Keratinocyte (primary cell): ENCODE results near the gene PARD3B. TPM values are rescaled to one million over a fixed set of nuclear protein-coding genes. Genes with fewer than 3 reads are reported as not detected.
A peak's percentile ranks its signal among the peaks of the same experiment; 100 is the strongest.

Source experiments
- DNase-seq: peaks from one replicate; pipeline ENCODE4 v3.0.0-alpha.2; 2011; ENCODE audit warnings: low read depth, missing footprints, low spot score
- FAIRE-seq: peaks from 2 replicates; lab custom pipeline; 2011; peaks lifted over from hg19 to GRCh38; lab: Jason Lieb, UNC
- H2AFZ ChIP-seq: 2 replicates; pipeline ENCODE4 v1.6.0; 2012; ENCODE audit warnings: low read length, control low read depth, inconsistent platforms; ENCODE audit not compliant: control insufficient read depth
- H3K27ac ChIP-seq: 2 replicates; pipeline ENCODE4 v1.5.1; 2011; ENCODE audit warnings: low read length; ENCODE audit not compliant: control insufficient read depth, insufficient read depth
- H3K27me3 ChIP-seq: 3 replicates; pipeline ENCODE4 v1.6.0; 2011; ENCODE audit warnings: low read length; ENCODE audit not compliant: control insufficient read depth, insufficient read depth; ENCODE audit errors: extremely low read depth
- H3K36me3 ChIP-seq, 2 experiments: 2 replicates in 1 of 2; 3 replicates in 1 of 2; pipeline ENCODE4 v1.5.1; 2011; ENCODE audit warnings: low read length in 2 of 2, mild to moderate bottlenecking in 1 of 2; ENCODE audit not compliant: control insufficient read depth in 2 of 2, insufficient read depth in 2 of 2; ENCODE audit errors: extremely low read depth in 1 of 2
- H3K4me1 ChIP-seq: 3 replicates; pipeline ENCODE4 v1.5.1; 2011; ENCODE audit warnings: low read length; ENCODE audit not compliant: control insufficient read depth, insufficient read depth; ENCODE audit errors: extremely low read depth
- H3K4me2 ChIP-seq: 3 replicates; pipeline ENCODE4 v1.6.0; 2011; ENCODE audit warnings: low read depth, low read length; ENCODE audit not compliant: control insufficient read depth, insufficient read depth; ENCODE audit errors: extremely low read depth
- H3K4me3 ChIP-seq, 3 experiments: fragments of 200-600 bp in 1 of 3; sonication (generic) in 1 of 3; 2 replicates in 2 of 3; 3 replicates in 1 of 3; pipeline ENCODE4 v1.5.1; 2011 to 2016; ENCODE audit warnings: low read length in 3 of 3, mild to moderate bottlenecking in 3 of 3, control low read depth in 2 of 3, inconsistent platforms in 1 of 3, low read depth in 1 of 3, mixed read lengths in 1 of 3, mixed run types in 1 of 3, moderate library complexity in 1 of 3; ENCODE audit not compliant: control insufficient read depth in 2 of 3, insufficient read depth in 2 of 3; ENCODE audit errors: extremely low read depth in 1 of 3
- H3K79me2 ChIP-seq: 2 replicates; pipeline ENCODE4 v1.6.0; 2012; ENCODE audit warnings: low read length; ENCODE audit not compliant: control insufficient read depth, insufficient read depth
- H3K9ac ChIP-seq: 3 replicates; pipeline ENCODE4 v1.6.0; 2011; ENCODE audit warnings: low read length; ENCODE audit not compliant: control insufficient read depth, insufficient read depth; ENCODE audit errors: extremely low read depth
- H3K9me1 ChIP-seq: 3 replicates; pipeline ENCODE4 v1.6.0; 2011; ENCODE audit warnings: low read length; ENCODE audit not compliant: control insufficient read depth, insufficient read depth; ENCODE audit errors: extremely low read depth
- H3K9me3 ChIP-seq: 2 replicates; pipeline ENCODE4 v1.5.1; 2012; ENCODE audit warnings: low read depth, low read length; ENCODE audit not compliant: control insufficient read depth
- H4K20me1 ChIP-seq: 3 replicates; pipeline ENCODE4 v1.6.0; 2011; ENCODE audit warnings: low read length; ENCODE audit not compliant: control insufficient read depth, insufficient read depth; ENCODE audit errors: extremely low read depth
- EZH2 ChIP-seq: IDR thresholded peaks from one replicate; pipeline ENCODE4 v1.6.1; 2012; ENCODE audit warnings: inconsistent platforms, mild to moderate bottlenecking, low read length, moderate library complexity
- dilution Hi-C: fragments of 300-500 bp; cut with MboI; formaldehyde crosslinking; loops from one replicate; pipeline ENCODE4 v1.7.0; 2020; ENCODE audit warnings: low sequenced_read_pairs; ENCODE audit not compliant: extremely low pct_ligation_motif_present
- polyA plus RNA-seq, 5 experiments: library from polyadenylated mRNA; depleted of rRNA in 3 of 5; stranded (reverse) in 3 of 5; stranded (forward) in 1 of 5; unstranded in 1 of 5; fragments of >200 nt; gene quantifications; 1 replicate in 1 of 5; 2 replicates in 3 of 5; 3 replicates in 1 of 5; pipeline versions ENCODE4 v1.2.1 to v1.2.3, GENCODE V29; 2011 to 2012; ENCODE audit warnings: missing spikeins in 2 of 5, low read depth in 1 of 5, low replicate concordance in 1 of 5
- TF ChIP-seq, protein P1 (sequence below), 3 experiments: IDR thresholded peaks in 1 of 3; conservative IDR thresholded peaks in 1 of 3; optimal IDR thresholded peaks in 1 of 3; 2 replicates in 2 of 3; 3 replicates in 1 of 3; pipeline versions ENCODE3 to v1.5.1; 2011; ENCODE audit warnings: low read length in 3 of 3, mild to moderate bottlenecking in 3 of 3, moderate library complexity in 2 of 3, control low read depth in 1 of 3, inconsistent platforms in 1 of 3; ENCODE audit not compliant: insufficient read depth in 2 of 3; ENCODE audit errors: extremely low read depth in 1 of 3

Gene PARD3B
- polyA plus RNA-seq, 1 donor (not counting 4 experiments of a cell fraction or from before 2014, with no cell fraction given), result 1.2 TPM

DNA sequence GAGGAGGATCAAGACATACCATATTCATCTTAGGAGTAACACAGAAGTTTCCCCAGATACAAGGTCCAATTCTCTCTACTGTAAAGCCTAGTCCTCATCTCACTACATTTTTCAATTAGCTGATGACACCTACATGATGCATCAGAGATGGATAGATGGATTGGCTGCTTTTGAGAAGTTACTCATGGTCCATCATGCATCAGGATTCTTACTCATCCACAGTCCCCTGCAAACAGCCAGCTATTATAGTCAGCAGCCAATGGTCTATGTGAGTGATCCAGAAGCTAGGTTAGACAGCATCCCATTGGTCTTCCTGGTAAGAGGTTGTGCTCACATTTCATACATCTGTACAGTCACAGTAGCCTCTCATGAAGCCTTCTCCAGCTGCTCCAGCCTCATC, 982.5 kb downstream of the PARD3B start:
- Histone ChIP-seq H3K9ac (no peak overlapping the region), H3K27ac (no peak overlapping the region), H3K36me3 (no peaks in the 10 kb centered on the region), H4K20me1 (no peaks in the 10 kb centered on the region), H3K79me2 (no peaks in the 10 kb centered on the region), H3K9me3 (no peaks in the 10 kb centered on the region), H3K27me3 (no peaks in the 10 kb centered on the region), H3K4me2 (no peak overlapping the region), H3K9me1 (no peaks in the 10 kb centered on the region), H2AFZ (no peak overlapping the region), H3K4me1 (no peaks in the 10 kb centered on the region), H3K4me3 (no peak overlapping the region)
- DNase-seq, result peak; percentile 17
- dilution Hi-C loops, result no loop called here
- FAIRE-seq, result no peak
- TF ChIP-seq EZH2, result no peak
- TF ChIP-seq, protein P1, sequence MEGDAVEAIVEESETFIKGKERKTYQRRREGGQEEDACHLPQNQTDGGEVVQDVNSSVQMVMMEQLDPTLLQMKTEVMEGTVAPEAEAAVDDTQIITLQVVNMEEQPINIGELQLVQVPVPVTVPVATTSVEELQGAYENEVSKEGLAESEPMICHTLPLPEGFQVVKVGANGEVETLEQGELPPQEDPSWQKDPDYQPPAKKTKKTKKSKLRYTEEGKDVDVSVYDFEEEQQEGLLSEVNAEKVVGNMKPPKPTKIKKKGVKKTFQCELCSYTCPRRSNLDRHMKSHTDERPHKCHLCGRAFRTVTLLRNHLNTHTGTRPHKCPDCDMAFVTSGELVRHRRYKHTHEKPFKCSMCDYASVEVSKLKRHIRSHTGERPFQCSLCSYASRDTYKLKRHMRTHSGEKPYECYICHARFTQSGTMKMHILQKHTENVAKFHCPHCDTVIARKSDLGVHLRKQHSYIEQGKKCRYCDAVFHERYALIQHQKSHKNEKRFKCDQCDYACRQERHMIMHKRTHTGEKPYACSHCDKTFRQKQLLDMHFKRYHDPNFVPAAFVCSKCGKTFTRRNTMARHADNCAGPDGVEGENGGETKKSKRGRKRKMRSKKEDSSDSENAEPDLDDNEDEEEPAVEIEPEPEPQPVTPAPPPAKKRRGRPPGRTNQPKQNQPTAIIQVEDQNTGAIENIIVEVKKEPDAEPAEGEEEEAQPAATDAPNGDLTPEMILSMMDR (optimal IDR thresholded peaks at IDR 0.05 in 1 of 3, IDR thresholded peaks at IDR 0.05 in 1 of 3, conservative IDR thresholded peaks at IDR 0.05 in 1 of 3; ENCODE audit: extremely low read depth in 1 of 3, insufficient read depth in 2 of 3, low read length in 3 of 3), result no peak

DNA sequence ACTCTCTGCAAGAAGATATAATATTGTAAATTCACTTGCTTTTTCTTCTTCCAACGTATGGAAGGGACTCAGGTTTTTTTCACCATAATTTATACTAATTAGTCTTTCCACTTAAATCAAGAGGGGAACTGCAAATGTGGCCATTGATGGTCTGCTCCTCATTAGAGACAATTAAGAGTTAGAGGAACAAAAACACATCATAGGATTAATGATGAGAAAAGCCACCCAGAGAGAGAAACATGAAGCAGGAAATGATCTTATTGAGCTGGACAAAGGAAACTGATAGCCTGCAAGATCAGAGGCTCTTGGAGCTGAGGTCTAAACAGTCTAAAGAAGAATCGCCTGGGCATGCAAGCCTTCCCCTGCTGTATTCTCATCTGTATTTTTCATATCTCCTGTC, 985.8 kb downstream of the PARD3B start:
- dilution Hi-C loops, result no loop called here
- Histone ChIP-seq H3K4me1 (no peaks in the 10 kb centered on the region), H3K4me3 (no peak overlapping the region), H3K9ac (no peak overlapping the region), H3K9me3 (no peaks in the 10 kb centered on the region), H3K9me1 (no peaks in the 10 kb centered on the region), H3K27ac (no peak overlapping the region), H3K27me3 (no peaks in the 10 kb centered on the region), H4K20me1 (no peaks in the 10 kb centered on the region), H2AFZ (no peak overlapping the region), H3K79me2 (no peaks in the 10 kb centered on the region), H3K36me3 (no peaks in the 10 kb centered on the region), H3K4me2 (no peak overlapping the region)
- TF ChIP-seq, protein P1 (optimal IDR thresholded peaks at IDR 0.05 in 1 of 3, IDR thresholded peaks at IDR 0.05 in 1 of 3, conservative IDR thresholded peaks at IDR 0.05 in 1 of 3; ENCODE audit: extremely low read depth in 1 of 3, insufficient read depth in 2 of 3, low read length in 3 of 3), result no peak
- TF ChIP-seq EZH2, result no peak
- no peak for FAIRE-seq
- DNase-seq, result no peak
